DMS53 treated with DMSO at 0.1 percent for 48 hours (cell line): Measurements from ENCODE around the gene DSP.

Experiments used
- DNase-seq: peaks from one replicate; lab custom pipeline; 2025; ENCODE audit not compliant: unreplicated experiment; lab: John Stamatoyannopoulos, UW

Gene DSP

DNA sequence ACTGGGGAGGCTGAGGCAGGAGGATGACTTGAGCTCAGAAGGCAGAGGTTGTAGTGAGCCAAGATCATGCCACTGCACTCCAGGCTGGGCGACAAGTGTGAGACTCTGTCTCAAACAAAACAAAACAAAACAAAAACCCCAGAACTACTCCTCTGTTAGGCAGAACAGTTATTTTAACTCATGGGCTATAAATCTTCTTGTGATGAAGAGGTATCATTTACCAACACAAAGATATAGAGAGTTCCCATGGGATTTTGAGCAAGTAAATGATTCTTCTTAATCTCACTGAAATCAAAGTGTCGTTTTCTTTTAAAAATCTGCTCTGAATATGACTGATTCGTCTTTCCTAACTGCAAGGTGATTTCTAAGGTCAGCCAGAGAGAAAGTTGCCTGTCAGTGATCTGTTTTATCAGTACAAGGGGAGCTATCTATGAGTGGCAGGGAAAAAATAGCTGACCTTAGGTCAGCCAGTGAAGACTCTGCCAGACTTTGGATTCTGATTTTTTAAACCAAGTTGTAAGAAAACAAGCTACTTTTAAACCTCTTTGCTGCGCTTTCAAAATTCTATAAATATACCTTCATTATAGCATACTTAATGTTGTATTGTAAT lies 3.8 kb upstream of the DSP start:
- no peak for DNase-seq

DNA sequence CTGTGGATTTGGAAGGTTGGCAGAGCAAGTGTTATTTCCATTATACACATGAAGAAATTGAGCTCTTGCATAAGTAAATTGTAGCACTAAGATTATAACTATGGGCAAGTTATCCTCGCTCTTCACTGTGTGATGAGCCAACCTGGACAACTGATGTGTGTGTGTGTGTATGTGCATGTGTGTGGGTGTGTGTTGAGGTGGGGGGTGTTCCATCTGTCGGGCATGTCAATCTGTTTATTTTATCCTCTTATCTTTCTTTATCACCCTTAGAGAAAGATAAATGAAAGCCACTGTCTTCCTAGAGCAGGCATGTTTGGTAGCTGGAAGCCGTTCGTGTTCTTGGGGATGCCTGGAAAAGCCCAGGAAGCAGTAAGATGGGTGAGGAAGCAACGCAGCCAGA lies 3.0 kb upstream of the DSP start:
- DNase-seq, result no peak

DNA sequence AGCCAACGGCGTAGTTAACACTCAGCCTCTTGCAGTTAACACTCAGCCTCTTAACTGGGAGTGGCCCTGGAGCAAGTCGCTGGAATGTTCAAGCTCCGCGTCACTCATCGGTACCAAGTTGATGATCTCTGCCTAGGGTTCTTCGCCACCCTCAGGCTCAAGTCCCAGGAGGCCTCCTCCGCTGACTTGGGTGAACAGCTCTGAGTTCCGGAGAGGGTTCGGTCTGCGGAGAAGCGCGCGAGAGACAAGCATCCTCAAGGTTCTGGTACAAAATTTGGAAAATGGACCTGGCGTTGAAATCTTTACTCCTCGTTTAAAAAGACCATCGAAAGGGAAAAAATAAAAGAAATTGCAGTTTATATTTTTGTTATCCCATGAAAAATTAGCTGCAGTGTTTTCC lies 876 bp upstream of the DSP start:
- DNase-seq, result no peak

DNA sequence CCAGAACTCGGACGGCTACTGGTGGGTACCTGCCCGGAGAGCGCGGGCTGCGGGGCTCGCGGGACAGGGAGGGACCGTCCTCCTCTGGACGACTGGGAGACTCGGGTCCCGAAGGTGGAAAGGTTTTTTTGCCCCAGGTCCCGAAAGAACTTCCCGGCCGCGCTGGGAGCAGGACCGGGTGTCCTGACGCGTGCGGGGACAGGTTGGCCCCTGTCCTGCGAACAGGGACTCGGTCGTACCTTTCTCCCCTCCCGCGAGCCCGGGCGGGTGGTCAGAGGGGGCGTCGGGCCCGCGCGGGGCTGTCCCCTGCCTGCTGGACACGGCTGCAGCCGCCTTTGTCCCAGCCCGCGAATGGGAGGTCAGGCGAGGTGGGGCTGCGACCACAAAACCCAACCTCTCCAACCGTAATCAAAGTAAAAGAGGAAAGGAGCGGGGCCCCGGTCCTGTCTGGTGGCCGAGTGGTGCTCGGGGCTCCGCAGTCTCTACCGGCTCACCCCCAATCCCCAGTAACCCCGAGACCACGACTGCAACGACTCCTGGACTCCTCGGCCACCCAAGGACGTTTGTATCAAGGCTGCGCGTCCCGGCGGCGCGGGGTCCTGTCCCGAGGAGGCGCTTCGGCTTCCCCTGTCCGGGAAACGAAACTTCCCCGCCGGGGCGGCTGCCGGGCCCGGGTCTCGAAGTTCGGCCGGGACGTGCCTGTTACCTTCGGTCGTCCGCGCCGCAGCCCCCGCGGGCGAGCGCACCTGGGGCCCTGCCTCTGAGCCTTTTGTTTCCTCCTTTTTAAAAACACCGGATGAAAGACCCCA lies 798 bp downstream of the DSP start:
- DNase-seq, result no peak

DNA sequence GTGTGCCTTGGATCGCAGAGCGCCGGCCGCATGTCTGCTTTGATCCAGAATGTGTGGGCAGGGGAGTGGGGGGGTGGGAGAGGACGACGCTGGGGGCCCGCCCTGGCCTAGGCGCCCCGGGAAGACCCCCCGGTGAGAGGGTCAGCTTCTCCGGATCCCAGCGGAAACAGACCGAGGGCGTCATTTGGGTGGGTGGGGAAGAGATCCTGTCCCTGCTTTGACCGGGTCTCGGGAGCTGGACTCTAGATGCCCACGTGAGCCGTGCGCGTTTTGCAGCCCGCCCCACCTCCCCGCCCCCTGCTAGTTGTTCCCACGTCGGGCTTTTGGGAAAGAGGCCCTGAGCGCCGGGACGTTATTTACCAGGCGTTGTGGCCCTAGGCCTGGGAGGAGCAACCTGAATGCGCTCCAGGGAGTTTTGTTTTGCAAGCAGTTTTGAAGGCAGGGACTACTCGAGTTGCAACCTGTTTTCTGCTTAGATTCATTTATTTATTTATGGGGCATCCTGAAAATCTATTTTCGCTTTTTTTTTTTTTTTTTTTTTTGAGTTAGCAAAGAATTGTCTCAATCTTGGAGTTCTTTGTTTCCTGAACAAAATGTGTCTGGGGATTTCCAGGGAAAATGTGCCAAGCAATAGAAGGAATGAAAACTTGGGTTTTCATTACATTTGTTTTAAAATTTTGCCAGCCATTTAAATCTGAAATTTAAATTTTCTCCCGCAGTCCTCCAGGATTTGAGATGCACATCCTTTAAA lies 1.6 kb downstream of the DSP start:
- DNase-seq, result peak; percentile 65

DNA sequence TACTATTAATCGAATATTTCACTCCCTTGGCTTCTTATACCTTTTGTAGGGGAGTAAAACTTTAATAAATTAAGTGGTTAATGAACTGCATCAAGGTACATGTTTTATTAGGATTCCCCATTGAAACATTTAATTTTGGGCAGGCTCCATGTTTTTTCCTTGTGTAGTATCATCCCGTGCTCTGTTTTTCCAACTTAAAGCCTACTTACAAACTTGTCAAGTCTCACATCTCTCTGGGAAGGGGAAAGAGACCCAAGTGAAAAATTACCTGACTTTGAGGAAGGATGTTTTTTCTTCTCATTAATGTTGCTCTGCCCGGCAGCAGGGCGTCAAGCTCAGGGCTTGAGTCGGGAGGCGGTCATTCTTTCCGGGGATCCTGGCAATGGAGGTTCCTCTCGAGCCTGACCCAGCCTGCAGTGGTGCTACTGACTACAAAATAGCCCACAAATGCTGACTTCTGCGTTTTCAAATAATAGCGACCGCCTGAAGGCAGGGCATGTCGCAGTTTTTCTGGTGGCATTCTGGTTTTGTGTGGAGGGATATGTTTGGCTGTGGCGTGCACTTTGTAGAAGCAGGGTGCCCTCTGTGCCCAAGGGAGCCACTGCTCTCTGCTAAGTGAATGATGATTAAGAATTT lies 2.4 kb downstream of the DSP start:
- DNase-seq, result no peak

DNA sequence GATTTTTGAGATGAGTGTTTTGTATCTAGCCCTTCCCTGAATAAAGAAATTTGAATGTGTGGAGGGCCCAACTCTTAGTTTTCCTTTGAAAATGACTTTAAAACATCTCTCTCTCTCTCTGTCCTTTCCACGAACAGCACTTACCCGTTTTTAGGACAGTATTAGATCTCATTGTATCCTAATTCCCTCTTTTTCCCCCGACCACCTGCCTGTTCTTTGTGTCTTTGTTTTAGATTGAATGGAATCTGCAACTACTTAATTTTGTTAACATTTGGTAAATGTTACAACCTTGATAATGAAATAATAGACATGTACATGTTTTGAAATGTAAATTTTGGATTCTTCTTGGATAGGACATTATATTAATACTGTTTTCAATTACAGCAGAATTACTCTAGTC lies 3.1 kb downstream of the DSP start:
- no peak for DNase-seq

DNA sequence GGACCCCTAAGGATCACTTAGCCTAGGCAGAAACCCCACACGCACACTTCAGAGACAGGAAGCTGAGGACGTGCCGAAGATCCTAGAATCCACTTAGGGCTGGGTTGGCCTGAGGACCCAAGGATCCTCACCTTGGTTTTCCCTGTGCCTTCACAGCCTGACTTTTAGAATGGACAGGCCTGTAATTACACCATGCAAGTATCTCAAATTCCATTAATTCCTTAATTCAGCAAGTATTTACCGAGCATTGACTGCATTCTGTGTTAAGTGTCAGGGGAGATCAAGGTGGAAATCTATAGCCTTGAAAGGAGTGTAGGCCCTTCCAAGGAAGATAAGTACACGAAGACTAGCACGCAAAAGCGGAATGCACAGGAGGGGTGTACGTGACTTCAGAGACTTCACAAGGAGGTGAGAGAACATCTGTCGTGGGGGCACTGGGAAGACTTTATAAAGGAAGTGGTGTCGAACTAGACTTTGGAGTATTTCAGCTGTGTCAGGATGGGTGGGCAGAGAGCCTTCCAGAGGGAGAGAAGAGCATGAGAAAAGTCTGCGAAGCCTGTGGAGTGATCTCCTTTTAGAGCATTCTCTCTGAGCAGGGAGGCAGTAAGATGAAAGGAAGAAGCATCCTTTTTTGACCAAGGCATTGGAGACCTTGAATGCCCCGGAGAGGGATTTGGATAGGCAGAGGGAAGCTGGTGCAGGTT lies 4.0 kb downstream of the DSP start:
- no peak for DNase-seq

DNA sequence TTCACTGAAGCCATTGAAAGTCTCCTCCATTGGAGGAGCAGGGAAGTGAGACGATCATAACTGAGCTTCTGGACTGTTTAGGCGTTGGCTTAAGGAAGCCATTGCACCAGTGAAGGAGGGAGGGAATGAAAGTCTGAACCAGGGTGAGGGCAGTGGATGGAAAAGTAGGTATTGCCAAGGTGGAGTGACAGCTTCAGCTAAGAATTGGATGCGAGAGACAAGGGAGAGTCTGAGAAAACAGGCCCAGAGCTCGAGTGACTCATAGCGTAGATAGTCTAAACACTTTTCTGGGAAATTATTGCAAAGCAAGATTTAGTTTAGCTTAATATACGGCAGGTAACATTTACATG lies 4.5 kb downstream of the DSP start:
- DNase-seq, result no peak

DNA sequence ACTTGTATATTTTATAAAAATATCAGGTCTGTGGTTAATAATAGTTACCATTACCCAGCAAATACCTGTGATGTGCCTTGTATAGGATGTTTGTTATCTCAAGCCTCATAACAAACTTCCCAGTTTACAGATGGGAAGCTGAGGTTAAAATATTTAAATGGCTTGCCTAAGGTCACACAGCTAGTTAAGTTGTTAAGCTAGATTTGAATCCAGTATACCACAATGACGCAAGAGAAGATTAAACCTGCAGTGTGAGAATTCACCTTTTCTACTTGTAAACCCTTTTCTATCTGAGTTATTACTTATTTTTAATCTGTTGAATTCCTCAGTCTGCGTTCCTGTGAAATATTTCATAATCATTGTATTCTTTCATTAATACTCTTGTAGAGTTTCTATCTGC lies 4.9 kb downstream of the DSP start:
- DNase-seq, result no peak

DNA sequence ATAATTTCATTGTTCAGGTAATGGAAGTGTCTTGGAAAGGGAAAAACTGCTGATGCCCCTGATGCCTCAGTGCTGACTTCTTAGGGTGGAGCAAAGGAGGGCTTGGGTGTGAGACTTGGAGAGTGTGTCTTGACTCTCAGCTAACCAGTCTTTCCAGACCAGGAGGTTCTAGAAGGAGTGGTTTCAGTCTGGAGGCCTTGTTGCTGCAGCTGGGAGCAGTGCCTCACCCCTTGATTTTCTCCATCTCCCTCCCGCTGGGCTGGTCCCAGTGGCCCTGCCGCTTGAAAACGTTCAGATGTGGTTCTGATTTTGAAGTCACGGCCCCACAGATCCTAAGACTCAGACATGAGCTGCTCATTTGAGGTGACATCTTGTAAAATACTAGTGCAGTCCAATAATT lies 5.4 kb downstream of the DSP start:
- DNase-seq, result no peak

DNA sequence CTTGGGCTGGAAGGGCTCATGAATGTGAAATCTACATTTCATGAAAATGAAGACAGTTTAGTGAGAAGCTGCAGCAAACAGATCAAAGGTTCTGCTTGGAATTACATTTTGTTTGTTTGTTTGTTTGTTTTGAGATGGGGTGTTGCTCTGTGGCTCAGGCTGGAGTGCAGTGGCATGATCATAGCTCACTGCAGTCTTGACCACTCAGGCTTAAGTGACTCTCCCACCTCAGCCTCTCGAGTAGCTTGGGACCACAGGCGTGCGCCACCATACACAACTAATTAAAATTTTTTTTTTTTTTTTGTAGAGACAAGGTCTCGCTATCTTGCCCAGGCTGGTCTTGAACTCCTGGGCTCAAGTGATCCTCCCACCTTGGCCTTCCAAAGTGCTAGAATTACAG lies 5.8 kb downstream of the DSP start:
- no peak for DNase-seq

DNA sequence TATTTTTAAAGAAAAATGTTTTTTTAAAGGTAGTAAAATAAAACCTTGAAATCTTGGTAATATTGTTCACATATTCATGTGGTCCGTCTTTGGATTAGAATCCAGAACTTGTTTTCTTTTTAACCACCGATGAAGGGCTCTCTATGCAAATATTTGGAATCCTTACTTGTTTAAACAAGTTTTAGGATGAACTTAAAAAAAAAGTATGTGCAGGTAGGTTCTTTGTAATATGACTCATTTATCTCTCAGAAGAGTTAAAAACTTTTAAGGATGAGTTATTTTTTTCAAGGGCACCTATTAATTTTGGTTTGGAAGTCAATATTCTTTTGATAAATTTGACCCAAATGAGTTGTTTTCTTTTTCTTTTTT lies 8.9 kb downstream of the DSP start:
- DNase-seq, result peak; percentile 24

DNA sequence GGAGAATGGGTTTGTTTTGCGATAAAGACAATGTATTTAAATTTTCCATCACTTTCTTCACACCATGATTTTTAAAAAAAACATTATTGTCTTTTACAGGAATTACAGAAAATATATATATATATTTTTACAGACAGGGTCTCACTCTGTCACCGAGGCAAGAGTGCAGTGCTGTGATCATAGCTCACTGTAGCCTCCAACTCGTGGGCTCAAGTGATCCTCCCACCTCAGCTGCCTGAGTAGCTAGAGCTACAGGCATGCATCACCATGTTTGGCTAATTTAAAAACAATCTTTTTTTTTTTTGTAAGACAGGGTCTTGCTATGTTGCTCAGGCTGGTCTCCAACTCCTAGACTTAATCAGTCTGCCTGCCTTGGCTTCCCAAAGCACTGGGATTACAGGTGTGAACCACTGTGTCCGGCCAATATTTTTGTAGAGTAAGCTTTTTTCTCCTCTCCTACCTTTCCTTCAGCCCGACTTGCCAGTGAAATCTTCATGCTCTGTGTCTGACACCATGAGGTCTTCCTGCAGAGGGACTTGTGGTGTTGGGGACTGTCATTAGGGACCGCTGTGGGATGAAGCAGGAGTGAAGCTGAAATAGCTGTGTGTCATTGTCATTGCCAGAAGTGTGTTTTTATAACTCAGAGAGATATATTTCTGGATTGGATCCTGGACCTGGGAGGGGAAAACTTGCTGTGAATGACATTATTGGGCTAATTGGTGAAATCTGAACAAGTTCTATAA lies 13.2 kb downstream of the DSP start:
- DNase-seq, result no peak

DNA sequence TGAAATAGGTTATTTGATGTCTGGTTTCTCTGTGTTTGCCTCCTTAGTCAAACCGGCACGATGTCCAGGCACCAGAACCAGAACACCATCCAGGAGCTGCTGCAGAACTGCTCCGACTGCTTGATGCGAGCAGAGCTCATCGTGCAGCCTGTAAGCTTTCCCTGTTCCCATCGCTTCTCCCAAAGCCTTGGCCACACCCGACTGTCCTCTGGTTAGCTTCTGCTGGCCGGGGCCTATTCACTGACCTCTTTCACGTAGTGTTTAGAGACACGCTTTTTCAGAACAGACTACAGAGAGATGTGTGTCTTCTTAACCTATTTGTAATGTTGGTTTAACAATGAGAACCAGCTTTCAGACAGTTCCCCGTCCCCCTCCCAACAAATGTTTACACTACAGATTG lies 14.2 kb downstream of the DSP start:
- no peak for DNase-seq

DNA sequence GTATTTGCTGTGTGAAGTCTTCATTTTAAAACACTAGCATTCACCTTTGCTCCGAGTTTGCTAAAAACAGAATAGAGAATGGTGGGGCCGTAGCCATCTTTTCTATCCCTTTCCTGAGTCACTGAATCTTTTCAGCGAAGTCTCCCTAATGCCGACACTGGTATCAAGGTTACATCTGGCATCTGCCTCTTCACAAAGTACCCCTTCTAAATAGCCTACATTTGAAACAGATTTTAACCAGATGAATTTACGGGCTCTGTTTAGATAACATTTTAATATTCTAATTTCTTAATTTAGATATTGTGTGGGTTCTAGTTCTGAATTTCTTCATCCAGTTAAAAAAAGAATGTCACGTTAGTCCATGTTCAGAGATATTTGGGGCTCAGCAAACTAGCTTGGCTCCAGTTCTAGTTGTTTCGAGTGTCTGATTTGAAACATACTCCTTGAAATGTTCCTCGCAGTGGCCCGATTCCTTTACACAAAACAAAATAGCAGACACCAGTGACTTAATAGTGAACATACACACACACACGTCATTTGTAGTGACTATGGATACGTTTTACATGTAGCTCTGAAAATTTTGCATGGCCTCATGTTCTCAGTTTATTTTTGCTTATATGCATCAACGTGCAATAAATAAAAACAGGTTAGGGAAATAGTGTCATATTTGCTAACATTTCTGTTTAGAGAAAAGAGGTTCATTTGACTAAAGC lies 15.1 kb downstream of the DSP start:
- no peak for DNase-seq

DNA sequence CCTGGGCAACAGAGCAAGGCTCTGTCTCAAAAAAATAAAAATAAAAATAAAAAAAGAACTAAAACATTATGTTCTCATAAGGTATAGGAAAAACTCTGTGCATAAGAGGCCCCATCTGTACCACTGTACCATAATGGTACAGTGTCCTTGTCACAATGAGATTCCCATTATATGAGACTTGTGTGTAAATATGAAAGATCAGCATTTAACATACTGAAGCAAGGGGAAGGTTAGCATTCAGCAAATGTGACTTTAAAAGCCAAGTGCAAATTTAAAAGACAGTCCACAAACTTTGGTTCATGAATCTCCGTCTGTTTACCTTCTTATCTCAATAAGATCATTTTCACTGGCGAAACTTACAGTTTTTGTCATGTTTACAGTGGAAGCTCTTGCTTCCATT lies 16.2 kb downstream of the DSP start:
- DNase-seq, result no peak

DNA sequence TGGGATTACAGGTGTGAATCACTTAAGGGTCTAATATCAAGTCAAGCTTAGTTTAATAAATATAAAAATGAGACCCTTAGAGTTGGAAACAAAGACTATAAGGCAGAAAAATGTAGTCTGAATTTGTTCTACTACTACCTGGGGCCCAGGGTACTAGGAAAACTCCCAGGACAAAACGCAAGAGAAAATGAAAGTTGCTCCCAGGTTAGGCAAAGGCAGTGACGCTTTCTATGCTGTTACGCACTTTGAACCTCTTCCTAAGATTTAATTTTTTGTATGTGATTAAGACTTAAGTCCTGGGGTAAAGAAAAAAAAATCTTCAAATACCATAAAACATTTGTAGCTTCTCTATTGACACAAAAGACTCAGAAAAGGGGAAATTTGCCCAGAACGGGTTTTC lies 17.3 kb downstream of the DSP start:
- no peak for DNase-seq

DNA sequence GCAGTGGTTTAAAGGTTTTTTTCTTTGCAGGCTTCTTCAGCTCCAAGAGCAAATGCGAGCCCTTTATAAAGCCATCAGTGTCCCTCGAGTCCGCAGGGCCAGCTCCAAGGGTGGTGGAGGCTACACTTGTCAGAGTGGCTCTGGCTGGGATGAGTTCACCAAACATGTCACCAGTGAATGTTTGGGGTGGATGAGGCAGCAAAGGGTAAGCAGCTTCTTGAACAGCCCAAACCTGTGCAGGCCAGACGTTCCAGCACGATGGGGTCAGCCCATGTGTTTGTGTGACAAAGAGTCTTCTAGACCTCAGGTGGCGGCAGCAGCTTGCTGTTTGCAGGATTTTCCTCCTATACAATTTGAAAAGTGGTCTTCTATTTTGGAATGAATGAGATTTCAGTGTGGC lies 17.7 kb downstream of the DSP start:
- peak; percentile 58 for DNase-seq
